ENCODE data around the gene GUCY1B1. TPM values are rescaled to one million over a fixed set of nuclear protein-coding genes. Genes with fewer than 3 reads are reported as not detected.

GUCY1B1 gene
- total and polyA plus RNA-seq, 8 donors, result 5.3 to 59.8 (median 14.8) TPM; not detected in 1

GRCh38 chr4:155741546-155741945, 17.3 kb upstream of the GUCY1B1 start:
- 86 to 98% (median 92%) methylated on average over 1 of the region's 1 CpG for WGBS, 5 donors
- no peak overlapping the region for H3K4me3 ChIP-seq
- intact Hi-C loops (cut with DNase I; ENCODE audit: low total_unique reads), result no loop called here
- H3K4me1 ChIP-seq, result no peaks in the 10 kb centered on the region
- no peaks in the 10 kb centered on the region for H3K27me3 ChIP-seq
- DNase-seq, result no peak
- TF ChIP-seq CTCF (IDR thresholded peaks at IDR 0.05) (no peak), POLR2A (IDR thresholded peaks at IDR 0.05) (no peak), EP300 (IDR thresholded peaks at IDR 0.05) (no peak), POLR2AphosphoS5 (IDR thresholded peaks at IDR 0.05) (no peak)
- no peaks in the 10 kb centered on the region for H3K9me3 ChIP-seq
- no peaks in the 10 kb centered on the region for H3K36me3 ChIP-seq
- H3K27ac ChIP-seq, result no peak overlapping the region

- Histone ChIP-seq H3K27me3 (no peaks in the 10 kb centered on the region), H3K9me3 (no peaks in the 10 kb centered on the region), H3K4me3 (no peak overlapping the region), H3K4me1 (no peaks in the 10 kb centered on the region), H3K27ac (no peak overlapping the region), H3K36me3 (no peaks in the 10 kb centered on the region)
- no peak for DNase-seq
- TF ChIP-seq EP300 (IDR thresholded peaks at IDR 0.05), result no peak
- no peak for TF ChIP-seq CTCF (IDR thresholded peaks at IDR 0.05)
- 63 to 90% (median 82%) methylated on average over 3 of the region's 3 CpGs for WGBS, 5 donors
- intact Hi-C loops (cut with DNase I; ENCODE audit: low total_unique reads), result no loop called here
Observed at GRCh38 chr4:155742310-155743015, 16.4 kb upstream of the GUCY1B1 start.

GRCh38 chr4:155745984-155746383, 12.8 kb upstream of the GUCY1B1 start:
- H3K27ac ChIP-seq, result no peak overlapping the region
- no peak for DNase-seq
- no peaks in the 10 kb centered on the region for H3K9me3 ChIP-seq
- no peaks in the 10 kb centered on the region for H3K27me3 ChIP-seq
- TF ChIP-seq POLR2AphosphoS5 (IDR thresholded peaks at IDR 0.05) (no peak), CTCF (IDR thresholded peaks at IDR 0.05) (no peak), EP300 (IDR thresholded peaks at IDR 0.05) (no peak), POLR2A (IDR thresholded peaks at IDR 0.05) (no peak)
- H3K4me1 ChIP-seq, result no peaks in the 10 kb centered on the region
- no peaks in the 10 kb centered on the region for H3K36me3 ChIP-seq
- no peak overlapping the region for H3K4me3 ChIP-seq
- 54 to 78% (median 70%) methylated on average over 5 of the region's 5 CpGs for WGBS, 5 donors
- intact Hi-C loops (cut with DNase I; ENCODE audit: low total_unique reads), result no loop called here

- Histone ChIP-seq H3K27ac (no peak overlapping the region), H3K4me3 (no peak overlapping the region), H3K9me3 (no peaks in the 10 kb centered on the region), H3K36me3 (no peaks in the 10 kb centered on the region), H3K27me3 (no peaks in the 10 kb centered on the region), H3K4me1 (no peaks in the 10 kb centered on the region)
- intact Hi-C loops (cut with DNase I; ENCODE audit: low total_unique reads), result no loop called here
- DNase-seq, result no peak
- 75 to 93% (median 88%) methylated on average over 2 of the region's 2 CpGs for WGBS, 5 donors
- TF ChIP-seq POLR2AphosphoS5 (IDR thresholded peaks at IDR 0.05), result no peak
- TF ChIP-seq EP300 (IDR thresholded peaks at IDR 0.05), result no peak
- TF ChIP-seq POLR2A (IDR thresholded peaks at IDR 0.05), result no peak
- TF ChIP-seq CTCF (IDR thresholded peaks at IDR 0.05), result no peak
Observed at GRCh38 chr4:155748039-155748438, 10.8 kb upstream of the GUCY1B1 start.
